GM23338 (cell line): Measurements from ENCODE around the gene RAP1A. TPM values are rescaled to one million over a fixed set of nuclear protein-coding genes. Genes with fewer than 3 reads are reported as not detected.

Source experiments
- ATAC-seq: fragments of 200-7000 bp; cut with Tn5 transposase; 3 replicates; pipeline ENCODE4 v1.9.1; 2020
- DNase-seq: peaks from one replicate; pipeline ENCODE4 v3.0.0-alpha.2; 2015; ENCODE audit warnings: low spot score
- H2AFZ ChIP-seq: fragments of 200-600 bp; sonication (generic); 2 replicates; pipeline ENCODE4 v1.8.0; 2016; ENCODE audit warnings: antibody characterized with exemption, mild to moderate bottlenecking, moderate library complexity
- H3F3A ChIP-seq: fragments of 200-600 bp; sonication (generic); replicated peaks from 2 replicates; pipeline ENCODE4 v1.8.0; 2017; ENCODE audit warnings: antibody characterized with exemption, mixed run types, low read depth
- H3K27ac ChIP-seq: fragments of 200-600 bp; sonication (generic); 2 replicates; pipeline ENCODE4 v1.6.1; 2016; ENCODE audit warnings: low read depth
- H3K27me3 ChIP-seq: fragments of 200-600 bp; sonication (generic); 2 replicates; pipeline ENCODE4 v1.8.0; 2016; ENCODE audit warnings: mild to moderate bottlenecking, mixed run types, moderate library complexity; ENCODE audit not compliant: insufficient read depth
- H3K36me3 ChIP-seq: fragments of 200-600 bp; sonication (generic); 2 replicates; pipeline ENCODE4 v1.8.0; 2016; ENCODE audit warnings: mild to moderate bottlenecking; ENCODE audit not compliant: insufficient read depth
- H3K4me1 ChIP-seq: fragments of 200-600 bp; sonication (generic); 2 replicates; pipeline ENCODE4 v1.8.0; 2016; ENCODE audit warnings: mild to moderate bottlenecking, moderate library complexity; ENCODE audit not compliant: insufficient read depth
- H3K4me2 ChIP-seq: fragments of 200-600 bp; sonication (generic); 2 replicates; pipeline ENCODE4 v1.7.1; 2017; ENCODE audit warnings: mixed run types
- H3K4me3 ChIP-seq: fragments of 200-600 bp; sonication (generic); 2 replicates; pipeline ENCODE4 v1.6.1; 2016; ENCODE audit warnings: mixed run types
- H3K79me2 ChIP-seq: fragments of 200-600 bp; sonication (generic); replicated peaks from 2 replicates; pipeline ENCODE4 v1.8.0; 2017; ENCODE audit warnings: mild to moderate bottlenecking; ENCODE audit not compliant: insufficient read depth
- H3K9me2 ChIP-seq: fragments of 200-600 bp; sonication (generic); 2 replicates; pipeline ENCODE4 v1.8.0; 2017; ENCODE audit not compliant: insufficient read depth
- H4K20me1 ChIP-seq: fragments of 200-600 bp; sonication (generic); replicated peaks from 2 replicates; pipeline ENCODE4 v1.8.0; 2017; ENCODE audit warnings: mild to moderate bottlenecking; ENCODE audit not compliant: insufficient read depth
- H3K27ac Mint-ChIP-seq: 2 replicates; pipeline ENCODE4 v1.8.0; 2020; ENCODE audit warnings: inconsistent platforms, mild to moderate bottlenecking, moderate library complexity, mixed read lengths
- H3K27me3 Mint-ChIP-seq: 3 replicates; pipeline ENCODE4 v1.8.0; 2022; ENCODE audit warnings: low read depth, mild to moderate bottlenecking, moderate library complexity, mixed read lengths, inconsistent platforms; ENCODE audit not compliant: insufficient read depth, poor library complexity
- H3K36me3 Mint-ChIP-seq: 3 replicates; pipeline ENCODE4 v1.8.0; 2021; ENCODE audit warnings: low read depth, mild to moderate bottlenecking, inconsistent platforms, moderate library complexity, mixed read lengths
- H3K4me1 Mint-ChIP-seq: 3 replicates; pipeline ENCODE4 v1.8.0; 2020; ENCODE audit warnings: mild to moderate bottlenecking, inconsistent platforms, mixed read lengths
- H3K4me3 Mint-ChIP-seq: 3 replicates; pipeline ENCODE4 v1.8.0; 2021; ENCODE audit warnings: moderate library complexity, mild to moderate bottlenecking, inconsistent platforms, mixed read lengths
- H3K9me3 Mint-ChIP-seq: 3 replicates; pipeline ENCODE4 v1.8.0; 2020; ENCODE audit warnings: moderate library complexity, mild to moderate bottlenecking, inconsistent platforms, mixed read lengths
- CREB1 ChIP-seq: fragments of 250-450 bp; sonication (Bioruptor Pico); IDR thresholded peaks from 2 replicates; pipeline ENCODE4 v1.5.0; 2020; ENCODE audit warnings: low read depth, mild to moderate bottlenecking, moderate library complexity
- EZH2 ChIP-seq: fragments of 200-600 bp; sonication (generic); IDR thresholded peaks from one replicate; pipeline ENCODE4 v1.8.0; 2017; ENCODE audit warnings: antibody characterized with exemption, mild to moderate bottlenecking, low read depth; ENCODE audit not compliant: unreplicated experiment
- JUNB ChIP-seq: IDR thresholded peaks from one replicate; pipeline ENCODE4 v1.6.1; 2016; ENCODE audit warnings: antibody characterized with exemption; ENCODE audit not compliant: unreplicated experiment
- NANOG ChIP-seq: IDR thresholded peaks from 2 replicates; pipeline ENCODE4 v1.6.1; 2016; ENCODE audit warnings: antibody characterized with exemption, borderline replicate concordance
- POLR2AphosphoS5 ChIP-seq: IDR thresholded peaks from 2 replicates; pipeline ENCODE4 v1.6.1; 2016; ENCODE audit warnings: antibody characterized with exemption, low read depth
- STAT1 ChIP-seq: IDR thresholded peaks from one replicate; pipeline ENCODE4 v1.6.1; 2016; ENCODE audit warnings: antibody characterized with exemption; ENCODE audit not compliant: unreplicated experiment
- ZNF114 ChIP-seq: fragments of 250-450 bp; sonication (Bioruptor Pico); IDR thresholded peaks from 2 replicates; pipeline ENCODE4 v1.5.0; 2020; ENCODE audit warnings: mild to moderate bottlenecking, moderate library complexity
- ZNF331 ChIP-seq: fragments of 250-450 bp; sonication (Bioruptor Pico); IDR thresholded peaks from 2 replicates; pipeline ENCODE4 v1.5.0; 2020; ENCODE audit warnings: low read depth, mild to moderate bottlenecking, moderate library complexity
- polyA plus RNA-seq: library from polyadenylated mRNA; unstranded; fragments of >200 nt; fragmentation: Nextera tagmentation; extraction: Ambion mirVana; gene quantifications from 2 replicates; pipeline ENCODE4 v1.2.1, GENCODE V29; 2016
- total RNA-seq: library from RNA; depleted of rRNA; stranded (reverse); fragments of >200 nt; shearing (Covaris generic); gene quantifications from 2 replicates; pipeline ENCODE4 v1.2.3, GENCODE V29; 2014
- TF ChIP-seq, protein P1 (sequence below): IDR thresholded peaks from one replicate; pipeline ENCODE4 v1.6.1; 2018; ENCODE audit warnings: antibody characterized with exemption; ENCODE audit not compliant: unreplicated experiment
- TF ChIP-seq, protein P2 (sequence below): fragments of 250-450 bp; sonication (Bioruptor Pico); IDR thresholded peaks from 2 replicates; pipeline ENCODE4 v1.5.0; 2020; ENCODE audit warnings: mild to moderate bottlenecking, moderate library complexity

Gene RAP1A
- total and polyA plus RNA-seq, 2 experiments from 2014 or later, result 16.2 to 23.0 TPM

GRCh38 chr1:111635324-111636009, 15.9 kb downstream of the RAP1A start (continued):
- TF ChIP-seq EZH2, result no peak
- TF ChIP-seq NANOG, result no peak
- no peak for TF ChIP-seq STAT1
- TF ChIP-seq CREB1 (CRISPR knock-in tag), result no peak
- no peak for TF ChIP-seq ZNF114 (CRISPR knock-in tag)
- TF ChIP-seq, protein P1, sequence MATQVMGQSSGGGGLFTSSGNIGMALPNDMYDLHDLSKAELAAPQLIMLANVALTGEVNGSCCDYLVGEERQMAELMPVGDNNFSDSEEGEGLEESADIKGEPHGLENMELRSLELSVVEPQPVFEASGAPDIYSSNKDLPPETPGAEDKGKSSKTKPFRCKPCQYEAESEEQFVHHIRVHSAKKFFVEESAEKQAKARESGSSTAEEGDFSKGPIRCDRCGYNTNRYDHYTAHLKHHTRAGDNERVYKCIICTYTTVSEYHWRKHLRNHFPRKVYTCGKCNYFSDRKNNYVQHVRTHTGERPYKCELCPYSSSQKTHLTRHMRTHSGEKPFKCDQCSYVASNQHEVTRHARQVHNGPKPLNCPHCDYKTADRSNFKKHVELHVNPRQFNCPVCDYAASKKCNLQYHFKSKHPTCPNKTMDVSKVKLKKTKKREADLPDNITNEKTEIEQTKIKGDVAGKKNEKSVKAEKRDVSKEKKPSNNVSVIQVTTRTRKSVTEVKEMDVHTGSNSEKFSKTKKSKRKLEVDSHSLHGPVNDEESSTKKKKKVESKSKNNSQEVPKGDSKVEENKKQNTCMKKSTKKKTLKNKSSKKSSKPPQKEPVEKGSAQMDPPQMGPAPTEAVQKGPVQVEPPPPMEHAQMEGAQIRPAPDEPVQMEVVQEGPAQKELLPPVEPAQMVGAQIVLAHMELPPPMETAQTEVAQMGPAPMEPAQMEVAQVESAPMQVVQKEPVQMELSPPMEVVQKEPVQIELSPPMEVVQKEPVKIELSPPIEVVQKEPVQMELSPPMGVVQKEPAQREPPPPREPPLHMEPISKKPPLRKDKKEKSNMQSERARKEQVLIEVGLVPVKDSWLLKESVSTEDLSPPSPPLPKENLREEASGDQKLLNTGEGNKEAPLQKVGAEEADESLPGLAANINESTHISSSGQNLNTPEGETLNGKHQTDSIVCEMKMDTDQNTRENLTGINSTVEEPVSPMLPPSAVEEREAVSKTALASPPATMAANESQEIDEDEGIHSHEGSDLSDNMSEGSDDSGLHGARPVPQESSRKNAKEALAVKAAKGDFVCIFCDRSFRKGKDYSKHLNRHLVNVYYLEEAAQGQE, result no peak
- TF ChIP-seq ZNF331, result no peak
- no peak for TF ChIP-seq JUNB
- no peak for TF ChIP-seq POLR2AphosphoS5

- H3K79me2 ChIP-seq, result peaks cover 93% of the 10 kb centered on the region
- TF ChIP-seq POLR2AphosphoS5 (no peak), EZH2 (no peak), NANOG (no peak), CREB1 (CRISPR knock-in tag) (no peak), JUNB (no peak)
- TF ChIP-seq, protein P1, result no peak
- TF ChIP-seq, protein P2, sequence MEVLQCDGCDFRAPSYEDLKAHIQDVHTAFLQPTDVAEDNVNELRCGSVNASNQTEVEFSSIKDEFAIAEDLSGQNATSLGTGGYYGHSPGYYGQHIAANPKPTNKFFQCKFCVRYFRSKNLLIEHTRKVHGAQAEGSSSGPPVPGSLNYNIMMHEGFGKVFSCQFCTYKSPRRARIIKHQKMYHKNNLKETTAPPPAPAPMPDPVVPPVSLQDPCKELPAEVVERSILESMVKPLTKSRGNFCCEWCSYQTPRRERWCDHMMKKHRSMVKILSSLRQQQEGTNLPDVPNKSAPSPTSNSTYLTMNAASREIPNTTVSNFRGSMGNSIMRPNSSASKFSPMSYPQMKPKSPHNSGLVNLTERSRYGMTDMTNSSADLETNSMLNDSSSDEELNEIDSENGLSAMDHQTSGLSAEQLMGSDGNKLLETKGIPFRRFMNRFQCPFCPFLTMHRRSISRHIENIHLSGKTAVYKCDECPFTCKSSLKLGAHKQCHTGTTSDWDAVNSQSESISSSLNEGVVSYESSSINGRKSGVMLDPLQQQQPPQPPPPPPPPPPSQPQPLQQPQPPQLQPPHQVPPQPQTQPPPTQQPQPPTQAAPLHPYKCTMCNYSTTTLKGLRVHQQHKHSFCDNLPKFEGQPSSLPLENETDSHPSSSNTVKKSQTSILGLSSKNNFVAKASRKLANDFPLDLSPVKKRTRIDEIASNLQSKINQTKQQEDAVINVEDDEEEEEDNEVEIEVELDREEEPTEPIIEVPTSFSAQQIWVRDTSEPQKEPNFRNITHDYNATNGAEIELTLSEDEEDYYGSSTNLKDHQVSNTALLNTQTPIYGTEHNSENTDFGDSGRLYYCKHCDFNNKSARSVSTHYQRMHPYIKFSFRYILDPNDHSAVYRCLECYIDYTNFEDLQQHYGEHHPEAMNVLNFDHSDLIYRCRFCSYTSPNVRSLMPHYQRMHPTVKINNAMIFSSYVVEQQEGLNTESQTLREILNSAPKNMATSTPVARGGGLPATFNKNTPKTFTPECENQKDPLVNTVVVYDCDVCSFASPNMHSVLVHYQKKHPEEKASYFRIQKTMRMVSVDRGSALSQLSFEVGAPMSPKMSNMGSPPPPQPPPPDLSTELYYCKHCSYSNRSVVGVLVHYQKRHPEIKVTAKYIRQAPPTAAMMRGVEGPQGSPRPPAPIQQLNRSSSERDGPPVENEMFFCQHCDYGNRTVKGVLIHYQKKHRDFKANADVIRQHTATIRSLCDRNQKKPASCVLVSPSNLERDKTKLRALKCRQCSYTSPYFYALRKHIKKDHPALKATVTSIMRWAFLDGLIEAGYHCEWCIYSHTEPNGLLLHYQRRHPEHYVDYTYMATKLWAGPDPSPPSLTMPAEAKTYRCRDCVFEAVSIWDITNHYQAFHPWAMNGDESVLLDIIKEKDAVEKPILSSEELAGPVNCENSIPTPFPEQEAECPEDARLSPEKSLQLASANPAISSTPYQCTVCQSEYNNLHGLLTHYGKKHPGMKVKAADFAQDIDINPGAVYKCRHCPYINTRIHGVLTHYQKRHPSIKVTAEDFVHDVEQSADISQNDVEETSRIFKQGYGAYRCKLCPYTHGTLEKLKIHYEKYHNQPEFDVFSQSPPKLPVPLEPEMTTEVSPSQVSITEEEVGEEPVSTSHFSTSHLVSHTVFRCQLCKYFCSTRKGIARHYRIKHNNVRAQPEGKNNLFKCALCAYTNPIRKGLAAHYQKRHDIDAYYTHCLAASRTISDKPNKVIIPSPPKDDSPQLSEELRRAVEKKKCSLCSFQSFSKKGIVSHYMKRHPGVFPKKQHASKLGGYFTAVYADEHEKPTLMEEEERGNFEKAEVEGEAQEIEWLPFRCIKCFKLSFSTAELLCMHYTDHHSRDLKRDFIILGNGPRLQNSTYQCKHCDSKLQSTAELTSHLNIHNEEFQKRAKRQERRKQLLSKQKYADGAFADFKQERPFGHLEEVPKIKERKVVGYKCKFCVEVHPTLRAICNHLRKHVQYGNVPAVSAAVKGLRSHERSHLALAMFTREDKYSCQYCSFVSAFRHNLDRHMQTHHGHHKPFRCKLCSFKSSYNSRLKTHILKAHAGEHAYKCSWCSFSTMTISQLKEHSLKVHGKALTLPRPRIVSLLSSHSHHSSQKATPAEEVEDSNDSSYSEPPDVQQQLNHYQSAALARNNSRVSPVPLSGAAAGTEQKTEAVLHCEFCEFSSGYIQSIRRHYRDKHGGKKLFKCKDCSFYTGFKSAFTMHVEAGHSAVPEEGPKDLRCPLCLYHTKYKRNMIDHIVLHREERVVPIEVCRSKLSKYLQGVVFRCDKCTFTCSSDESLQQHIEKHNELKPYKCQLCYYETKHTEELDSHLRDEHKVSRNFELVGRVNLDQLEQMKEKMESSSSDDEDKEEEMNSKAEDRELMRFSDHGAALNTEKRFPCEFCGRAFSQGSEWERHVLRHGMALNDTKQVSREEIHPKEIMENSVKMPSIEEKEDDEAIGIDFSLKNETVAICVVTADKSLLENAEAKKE (CRISPR knock-in tag), result no peak
Measured at GRCh38 chr1:111638320-111638719, 18.7 kb downstream of the RAP1A start.

More at GRCh38 chr1:111638320-111638719, 18.7 kb downstream of the RAP1A start:
- H3K27ac Mint-ChIP-seq, result no peak overlapping the region
- H3K4me1 Mint-ChIP-seq, result peaks cover 25% of the 10 kb centered on the region; the same call in 2 of the 3 replicates
- peaks cover 4% of the 10 kb centered on the region; the same call in 2 of the 3 replicates for H3K36me3 Mint-ChIP-seq
- no peak overlapping the region for H3K4me2 ChIP-seq
- H3K27me3 ChIP-seq, result no peaks in the 10 kb centered on the region
- no peak for ATAC-seq
- H4K20me1 ChIP-seq, result peaks cover 5% of the 10 kb centered on the region
- no peak overlapping the region for H3K4me3 ChIP-seq
- H3K9me2 ChIP-seq, result no peaks in the 10 kb centered on the region
- H3F3A ChIP-seq, result no peaks in the 10 kb centered on the region
- H3K4me3 Mint-ChIP-seq, result no peak overlapping the region
- H3K4me1 ChIP-seq, result peaks cover 5% of the 10 kb centered on the region; the same call in 1 of the 2 replicates
- no peak for DNase-seq
- no peaks in the 10 kb centered on the region for H3K9me3 Mint-ChIP-seq
- no peak overlapping the region for H2AFZ ChIP-seq
- H3K27me3 Mint-ChIP-seq, result peaks cover 2% of the 10 kb centered on the region
- H3K27ac ChIP-seq, result no peak overlapping the region
- H3K36me3 ChIP-seq, result no peaks in the 10 kb centered on the region
